SKM-1 treated with dmso at 0.1 percent for 144 hours (cell line): ENCODE data around the gene DOK7.

Source experiments
- DNase-seq: peaks from one replicate; lab custom pipeline; 2025; ENCODE audit not compliant: unreplicated experiment; lab: John Stamatoyannopoulos, UW

The DOK7 gene

DNA sequence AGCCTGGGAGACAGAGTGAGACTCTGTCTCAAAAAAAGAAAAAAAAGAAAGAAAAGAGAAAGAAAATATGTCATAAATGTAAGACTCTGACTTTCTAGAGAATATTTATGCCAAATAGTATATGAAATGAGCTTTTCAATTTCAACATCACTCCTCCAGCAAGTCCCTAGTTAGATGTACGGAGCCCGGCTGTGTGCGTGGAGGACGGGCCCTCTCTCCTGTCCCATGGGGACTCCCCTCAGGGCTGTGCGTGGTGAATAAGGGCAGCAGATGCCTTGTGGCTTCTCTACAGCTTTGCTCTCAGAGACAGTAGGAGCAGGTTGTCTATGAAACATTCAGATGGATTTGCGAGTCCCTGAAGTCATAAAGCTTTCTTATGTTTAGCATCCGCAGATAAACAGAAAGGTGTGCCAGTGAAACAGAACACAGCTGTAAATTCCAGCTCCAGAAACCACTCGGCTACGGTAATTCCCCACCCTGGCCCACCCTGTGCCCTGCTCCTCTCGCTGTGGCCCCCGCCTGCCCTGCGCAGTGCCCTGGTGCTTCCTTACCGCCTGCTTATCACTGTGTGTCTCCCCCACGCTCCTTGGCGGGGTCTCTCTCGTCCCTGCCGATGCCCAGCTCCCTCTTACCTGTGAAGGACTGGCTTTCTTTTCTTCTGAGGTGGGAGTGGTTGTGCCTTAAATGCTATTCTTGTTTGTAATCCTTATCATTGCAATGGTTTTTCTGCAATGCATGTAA is 35.2 kb upstream of the DOK7 start:
- DNase-seq, result no peak

DNA sequence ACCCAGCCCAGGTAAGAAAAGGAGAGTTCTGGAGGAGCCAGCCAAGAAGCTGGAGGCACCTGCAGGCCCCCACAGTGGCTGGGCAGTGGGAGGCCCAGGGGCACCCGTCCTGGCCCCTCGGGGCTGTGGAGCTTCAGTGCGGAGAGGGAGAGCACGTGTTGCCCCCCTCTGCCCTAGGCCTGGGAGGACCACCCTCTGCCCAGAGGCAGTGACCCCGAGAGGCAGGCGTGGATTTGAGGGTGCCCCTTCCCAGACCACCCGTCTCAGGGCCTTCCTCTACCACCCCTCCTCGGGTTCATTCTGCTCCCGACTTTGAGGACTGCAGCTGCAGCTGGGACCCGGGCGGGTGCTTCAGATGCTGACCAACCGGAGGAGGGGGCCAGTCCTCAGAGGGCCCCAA is 33.5 kb upstream of the DOK7 start:
- no peak for DNase-seq

DNA sequence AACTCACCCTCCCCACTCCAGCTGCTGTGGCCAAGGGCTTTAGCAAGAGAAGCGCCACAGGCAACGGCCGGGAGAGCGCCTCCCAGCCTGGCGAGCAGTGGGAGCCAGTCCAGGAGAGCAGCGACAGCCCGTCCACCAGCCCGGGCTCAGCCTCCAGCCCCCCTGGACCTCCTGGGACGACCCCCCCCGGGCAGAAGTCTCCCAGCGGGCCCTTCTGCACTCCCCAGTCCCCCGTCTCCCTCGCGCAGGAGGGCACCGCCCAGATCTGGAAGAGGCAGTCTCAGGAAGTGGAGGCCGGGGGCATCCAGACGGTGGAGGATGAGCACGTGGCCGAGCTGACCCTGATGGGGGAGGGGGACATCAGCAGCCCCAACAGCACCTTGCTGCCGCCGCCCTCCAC is 32.6 kb upstream of the DOK7 start:
- DNase-seq, result no peak

DNA sequence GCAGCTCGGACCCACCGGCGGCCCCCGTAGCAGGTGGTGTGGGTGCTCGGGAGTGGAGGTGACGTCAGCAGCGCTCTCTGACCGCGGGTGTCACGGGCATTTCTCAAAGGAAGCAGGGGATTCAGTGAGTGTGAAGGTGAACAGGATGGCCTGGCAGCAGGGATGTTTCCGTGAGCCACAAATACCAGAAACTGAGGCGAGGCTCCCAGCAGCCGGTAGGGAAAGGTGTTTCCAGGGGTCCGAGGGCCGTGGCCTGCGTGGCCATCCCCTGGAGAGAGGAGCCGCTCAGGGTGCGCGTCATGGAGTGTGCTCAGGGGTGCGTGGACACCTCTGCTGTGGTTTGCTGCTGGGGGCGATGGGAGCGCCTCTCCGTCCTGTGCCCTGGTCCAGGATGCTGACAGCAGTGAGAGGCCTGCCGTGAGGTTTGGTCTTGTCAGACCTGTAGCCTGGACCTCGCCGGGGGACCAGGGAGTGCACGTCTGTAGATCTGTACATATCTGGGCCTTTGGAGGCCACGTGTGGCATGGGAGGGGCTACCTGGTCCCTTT is 31.6 kb upstream of the DOK7 start:
- no peak for DNase-seq

DNA sequence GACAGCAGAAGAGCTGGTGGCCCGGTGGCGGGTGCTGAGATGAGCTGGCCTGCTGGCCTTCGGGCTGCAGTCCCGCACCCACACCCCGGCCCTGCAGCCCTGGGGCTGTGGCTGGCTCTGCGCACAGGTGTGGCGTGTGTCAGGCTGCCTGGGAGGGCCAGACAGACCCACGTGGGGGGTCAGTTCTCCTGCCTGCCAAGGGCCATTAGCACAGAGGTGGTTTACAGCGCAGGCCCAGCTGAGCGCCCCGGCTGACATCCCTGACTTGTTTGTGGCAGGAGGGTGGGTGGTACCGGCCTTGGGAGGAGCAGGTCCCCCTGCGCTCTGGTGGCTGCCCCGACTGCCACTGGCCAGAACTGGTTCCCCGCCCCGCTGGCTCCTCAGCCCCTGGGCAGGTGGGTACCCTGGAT is 30.7 kb upstream of the DOK7 start:
- no peak for DNase-seq

DNA sequence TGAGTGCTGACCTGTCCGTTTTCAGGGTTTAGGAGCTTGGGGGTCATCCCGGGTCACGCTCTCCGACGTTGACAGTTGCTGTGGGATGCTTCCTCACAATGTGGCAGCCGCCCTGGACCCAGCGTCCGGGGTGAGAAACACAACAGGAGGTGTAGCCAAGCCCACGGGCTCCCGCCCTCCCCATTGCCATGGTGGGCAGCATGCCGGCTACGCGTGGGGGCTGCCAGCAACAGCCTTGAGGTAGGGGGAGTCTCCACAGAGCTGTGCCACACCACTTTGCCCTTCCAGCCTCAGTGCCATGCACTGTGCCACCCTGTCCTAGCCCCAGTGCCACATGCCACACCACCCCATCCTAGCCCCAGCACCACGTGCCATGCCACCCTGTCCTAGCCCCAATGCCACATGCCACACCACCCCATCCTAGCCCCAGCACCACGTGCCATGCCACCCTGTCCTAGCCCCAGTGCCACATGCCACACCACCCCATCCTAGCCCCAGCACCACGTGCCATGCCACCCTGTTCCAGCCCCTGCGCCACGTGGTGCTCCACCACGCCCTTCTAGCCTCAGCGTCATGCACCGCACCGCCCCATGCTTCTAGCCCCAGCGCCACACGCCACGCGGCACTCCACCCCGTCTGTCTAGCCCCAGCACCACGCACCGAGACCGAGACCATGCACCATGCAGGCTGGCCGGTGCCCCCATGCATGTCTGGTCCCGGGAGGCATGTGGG is 29.8 kb upstream of the DOK7 start:
- DNase-seq, result no peak

DNA sequence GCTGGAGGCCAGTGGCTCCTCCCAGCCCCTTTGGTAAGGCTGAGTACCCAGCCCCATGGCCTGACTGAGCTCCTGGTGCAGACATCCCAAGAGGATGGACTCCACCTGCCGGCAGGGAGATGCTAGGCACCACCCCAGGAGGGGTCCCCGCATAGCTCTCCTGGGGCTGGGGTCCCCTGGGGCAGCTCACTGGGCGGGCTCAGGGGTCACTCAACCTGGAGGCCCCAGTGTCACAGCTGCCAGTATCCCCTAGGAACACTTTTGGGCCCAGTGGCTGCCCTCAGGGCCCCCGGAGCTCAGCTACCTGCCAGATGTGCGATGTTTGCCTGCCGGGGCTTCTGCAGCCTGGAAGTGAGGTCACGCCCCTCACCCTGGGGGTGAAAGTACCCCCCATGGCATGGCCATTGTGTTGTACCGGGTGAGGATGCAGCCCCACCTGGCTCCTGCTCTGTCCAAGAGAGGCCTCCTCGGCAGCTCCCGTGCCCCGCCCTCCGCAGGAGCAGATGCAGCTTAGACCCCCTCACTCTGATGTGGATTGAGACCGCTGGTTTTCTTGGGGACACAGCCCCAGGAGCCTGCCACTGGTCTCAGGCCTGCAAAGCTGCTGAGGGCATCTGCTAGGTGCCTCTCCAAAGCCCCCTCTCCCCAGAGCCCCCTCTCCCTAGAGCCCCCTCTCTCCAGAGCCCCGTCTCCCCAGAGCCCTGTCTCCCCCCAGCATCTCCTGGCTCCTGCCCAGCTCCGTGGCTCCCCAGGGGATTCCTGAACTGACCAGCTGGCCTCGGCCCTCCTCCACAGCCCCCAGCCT is 28.0 kb upstream of the DOK7 start:
- DNase-seq, result no peak

DNA sequence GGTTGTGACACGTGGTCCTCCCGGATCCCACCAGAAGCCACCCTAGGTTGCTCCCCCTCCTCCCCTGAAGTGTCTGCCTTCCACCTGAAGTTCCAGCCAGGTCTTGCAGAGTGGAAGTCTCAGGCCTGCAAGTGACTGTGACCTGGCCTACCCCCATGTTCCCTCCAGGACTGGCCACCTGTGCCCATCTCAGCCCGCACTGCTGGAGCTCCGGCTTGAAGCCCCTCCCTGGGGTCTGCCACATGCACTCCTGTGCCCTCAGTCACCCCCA is 27.5 kb upstream of the DOK7 start:
- DNase-seq, result no peak

DNA sequence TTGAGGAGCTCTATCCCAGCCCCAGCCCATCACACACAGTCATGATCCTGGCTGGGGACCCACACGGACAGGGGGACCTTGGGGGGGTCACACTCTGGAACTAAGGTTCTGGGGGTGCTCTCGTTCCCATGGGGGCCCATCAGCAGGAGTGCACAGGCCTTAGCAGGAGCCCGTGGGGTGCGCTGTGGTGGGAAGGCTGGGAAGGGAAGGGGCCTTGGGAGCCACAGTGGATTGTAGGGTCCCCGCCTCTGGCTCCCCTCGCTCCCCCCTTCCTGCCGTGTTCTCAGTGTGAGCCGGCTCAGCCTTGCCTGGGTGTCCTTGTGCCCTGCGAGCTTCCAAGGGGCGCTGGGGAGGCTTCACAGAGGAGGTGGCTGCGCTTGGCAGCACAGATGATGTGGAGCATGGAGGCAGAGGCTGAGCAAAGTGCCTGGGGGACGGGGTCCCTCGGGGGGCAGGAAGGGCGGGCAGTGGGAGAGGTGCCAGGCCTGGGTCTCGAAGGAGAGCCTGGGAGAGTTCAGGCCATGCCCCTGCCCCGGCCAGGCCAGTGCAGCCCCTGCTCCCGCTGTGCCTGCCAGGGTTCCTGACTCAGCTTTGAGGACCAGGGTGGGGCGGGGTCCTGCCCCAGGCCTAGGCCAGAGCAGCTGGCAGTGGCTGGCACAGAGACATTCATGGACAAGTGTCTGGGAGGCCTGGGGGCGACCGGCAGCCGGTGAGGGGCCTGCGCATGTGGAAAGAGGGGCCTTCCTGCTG is 26.9 kb upstream of the DOK7 start:
- no peak for DNase-seq

DNA sequence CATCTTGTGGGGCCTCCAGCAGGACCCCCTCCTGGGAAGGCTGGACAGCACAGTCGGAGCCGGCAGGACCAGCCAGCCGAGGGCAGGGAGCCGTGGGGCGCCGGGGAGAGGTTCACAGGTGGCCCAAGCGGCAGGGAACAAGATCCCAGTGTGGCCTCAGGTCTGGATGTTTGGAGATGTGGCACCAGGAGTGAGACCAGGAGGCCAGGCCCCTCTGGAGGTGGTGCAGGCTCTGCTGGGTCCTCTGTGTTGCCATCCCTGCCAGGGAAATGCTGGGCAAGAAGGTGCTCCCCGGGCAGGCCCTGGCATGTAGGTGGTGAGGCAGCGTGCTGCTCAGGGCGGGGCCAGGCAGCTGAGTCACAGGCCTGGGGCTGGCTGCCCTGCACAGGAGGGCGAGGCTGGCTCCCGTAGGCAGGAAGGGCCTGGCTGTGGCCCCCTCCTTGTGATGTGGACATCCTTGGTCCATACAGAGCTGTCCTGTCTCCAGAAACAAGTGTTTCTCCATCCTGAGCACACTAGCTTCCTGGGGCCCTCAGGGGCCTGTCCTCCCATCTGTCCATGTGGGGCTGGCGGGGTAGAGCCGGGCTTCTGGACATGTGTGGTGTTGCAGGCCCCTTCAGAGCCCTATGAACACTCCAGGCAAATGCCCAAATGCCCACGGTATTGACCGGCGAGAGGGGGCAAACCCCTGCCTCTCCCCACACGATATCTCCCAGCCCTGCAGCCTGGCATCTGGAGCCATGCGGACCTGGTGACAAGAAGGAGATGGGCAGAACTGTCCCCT is 26.1 kb upstream of the DOK7 start:
- DNase-seq, result no peak

DNA sequence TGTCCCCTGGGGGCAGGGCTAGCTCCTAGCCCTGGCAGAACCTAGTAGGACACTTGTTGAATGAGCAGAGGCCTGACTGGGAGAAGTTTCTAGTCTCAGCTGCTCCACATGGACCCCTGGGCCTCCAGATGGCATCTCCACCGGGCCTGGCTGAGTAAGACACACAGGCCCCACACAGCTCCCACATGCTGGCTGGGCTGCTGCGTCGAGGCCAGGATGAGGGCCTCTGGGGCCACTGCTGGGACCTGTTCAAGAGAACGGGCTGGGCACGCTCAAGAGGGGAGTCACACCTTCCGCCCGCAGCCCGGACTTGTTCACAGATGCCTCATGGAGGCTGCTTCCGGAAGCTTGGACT is 25.5 kb upstream of the DOK7 start:
- no peak for DNase-seq

DNA sequence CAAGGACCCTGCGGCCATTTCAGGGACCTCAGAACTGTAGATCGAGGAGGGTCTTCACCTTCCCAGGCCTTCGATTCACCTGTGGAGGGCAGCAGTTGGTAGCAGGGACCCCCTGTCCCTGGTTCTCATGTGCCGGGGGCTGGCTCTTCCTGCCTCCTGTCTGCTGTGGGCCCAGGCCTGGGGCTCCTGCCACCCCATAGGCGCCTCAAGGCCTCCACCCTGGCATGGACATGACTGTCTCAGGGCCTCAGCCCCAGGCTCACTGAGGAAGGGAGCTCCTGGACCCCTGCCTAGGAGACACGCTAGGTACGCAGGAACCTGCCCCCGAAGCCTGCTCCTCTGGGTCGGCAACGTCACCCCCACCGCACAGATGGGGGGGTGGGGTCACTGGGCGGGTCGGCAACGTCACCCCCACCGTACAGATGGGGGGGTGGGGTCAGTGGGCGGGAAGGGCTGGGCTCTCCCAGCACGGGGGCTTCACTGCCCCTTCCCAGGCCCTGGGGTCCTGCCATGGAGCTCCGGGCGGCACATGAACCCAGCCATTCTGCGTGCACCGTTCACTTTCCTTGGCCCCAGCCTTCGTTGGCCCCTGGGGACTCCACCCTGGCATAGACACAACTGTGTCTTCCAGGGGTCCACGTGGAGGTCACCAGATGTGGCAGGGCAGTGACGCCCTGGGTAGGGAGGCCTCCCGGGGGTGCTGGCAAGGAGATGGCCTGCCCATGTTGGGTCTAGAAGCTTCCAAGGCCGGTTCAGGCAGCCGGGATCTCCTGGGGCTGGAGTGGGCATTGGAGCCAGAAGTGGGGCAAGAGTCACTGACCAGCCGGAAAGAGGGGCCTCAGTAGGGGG is 24.9 kb upstream of the DOK7 start:
- DNase-seq, result no peak

DNA sequence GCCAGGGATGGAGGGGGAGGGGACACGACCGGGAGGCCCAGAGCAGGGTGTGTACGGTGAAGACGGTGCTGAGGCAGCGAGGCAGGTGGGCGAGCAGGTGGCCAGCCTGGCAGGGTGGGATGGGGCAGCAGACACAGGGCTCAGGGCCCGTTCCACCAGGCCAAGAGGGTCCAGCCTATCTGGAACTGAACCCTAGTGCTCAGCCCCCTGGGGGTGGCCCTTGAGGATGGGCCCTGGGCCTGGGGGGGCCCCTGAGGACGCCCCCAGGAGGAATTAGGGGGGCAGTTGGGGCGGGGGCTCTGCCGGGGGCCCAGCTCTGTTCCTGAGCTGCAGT is 24.3 kb upstream of the DOK7 start:
- no peak for DNase-seq

DNA sequence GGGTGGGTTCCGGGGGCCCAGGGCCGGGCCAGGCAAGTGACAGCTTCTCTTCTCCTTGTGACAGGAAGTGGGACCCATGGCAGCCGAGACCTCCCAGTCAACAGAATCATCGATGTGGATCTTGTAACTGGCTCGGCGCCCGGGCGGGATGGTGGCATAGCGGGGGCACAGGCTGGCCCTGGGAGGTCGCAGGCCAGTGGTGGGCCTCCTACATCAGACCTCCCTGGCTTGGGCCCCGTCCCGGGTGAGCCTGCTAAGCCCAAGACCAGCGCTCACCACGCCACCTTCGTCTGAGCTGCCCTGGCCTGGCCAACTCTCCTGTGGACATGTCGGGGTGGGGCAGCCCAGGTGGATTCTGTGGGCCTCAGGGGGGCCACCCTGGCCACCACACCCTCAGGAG is 23.7 kb upstream of the DOK7 start:
- no peak for DNase-seq

DNA sequence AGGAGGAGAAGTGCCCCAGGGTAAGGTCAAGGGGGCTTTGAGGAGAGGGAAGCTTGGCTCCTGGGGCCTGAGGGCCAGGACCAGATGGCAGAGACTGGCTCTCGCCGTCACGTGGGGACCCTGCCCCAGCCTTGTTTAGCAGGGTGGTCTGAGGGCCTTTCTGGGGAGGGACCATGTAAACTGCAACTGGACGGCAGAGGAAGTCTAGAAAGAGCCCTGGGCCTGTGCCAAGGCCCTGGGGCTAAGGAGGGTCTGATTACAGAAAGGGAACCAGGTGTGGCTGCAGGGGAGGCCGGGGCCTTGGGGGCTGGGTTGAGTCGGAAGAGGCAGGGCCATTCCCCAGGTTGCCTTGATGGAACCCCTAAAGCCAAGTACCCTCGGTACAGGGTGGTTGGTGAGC is 23.1 kb upstream of the DOK7 start:
- DNase-seq, result no peak

DNA sequence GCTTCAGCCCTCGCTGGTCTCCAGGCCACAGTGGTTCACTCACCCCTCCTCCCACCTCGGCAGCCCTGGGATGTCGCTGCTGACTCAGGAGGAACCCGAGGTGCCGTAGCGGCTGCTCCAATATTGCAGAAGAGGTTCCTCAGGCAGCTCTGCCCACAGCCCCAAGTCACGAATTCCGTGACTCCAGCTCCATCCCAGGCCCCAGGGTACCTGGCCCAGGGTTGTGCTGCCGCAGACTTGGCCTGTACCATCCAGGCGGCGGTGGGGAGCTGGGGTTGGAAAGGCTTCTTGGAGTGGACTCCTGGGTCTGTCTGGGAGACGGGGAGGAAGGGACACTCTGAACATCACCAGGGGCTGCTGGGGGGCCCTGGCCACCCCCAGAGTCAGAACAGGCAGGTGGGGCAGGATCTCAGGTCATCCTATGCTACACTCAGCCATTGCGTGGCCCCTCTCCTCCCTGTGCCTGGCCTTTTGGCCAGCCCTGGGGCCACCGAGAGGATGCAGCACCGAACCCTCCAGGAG is 22.1 kb upstream of the DOK7 start:
- peak; percentile 9 for DNase-seq

DNA sequence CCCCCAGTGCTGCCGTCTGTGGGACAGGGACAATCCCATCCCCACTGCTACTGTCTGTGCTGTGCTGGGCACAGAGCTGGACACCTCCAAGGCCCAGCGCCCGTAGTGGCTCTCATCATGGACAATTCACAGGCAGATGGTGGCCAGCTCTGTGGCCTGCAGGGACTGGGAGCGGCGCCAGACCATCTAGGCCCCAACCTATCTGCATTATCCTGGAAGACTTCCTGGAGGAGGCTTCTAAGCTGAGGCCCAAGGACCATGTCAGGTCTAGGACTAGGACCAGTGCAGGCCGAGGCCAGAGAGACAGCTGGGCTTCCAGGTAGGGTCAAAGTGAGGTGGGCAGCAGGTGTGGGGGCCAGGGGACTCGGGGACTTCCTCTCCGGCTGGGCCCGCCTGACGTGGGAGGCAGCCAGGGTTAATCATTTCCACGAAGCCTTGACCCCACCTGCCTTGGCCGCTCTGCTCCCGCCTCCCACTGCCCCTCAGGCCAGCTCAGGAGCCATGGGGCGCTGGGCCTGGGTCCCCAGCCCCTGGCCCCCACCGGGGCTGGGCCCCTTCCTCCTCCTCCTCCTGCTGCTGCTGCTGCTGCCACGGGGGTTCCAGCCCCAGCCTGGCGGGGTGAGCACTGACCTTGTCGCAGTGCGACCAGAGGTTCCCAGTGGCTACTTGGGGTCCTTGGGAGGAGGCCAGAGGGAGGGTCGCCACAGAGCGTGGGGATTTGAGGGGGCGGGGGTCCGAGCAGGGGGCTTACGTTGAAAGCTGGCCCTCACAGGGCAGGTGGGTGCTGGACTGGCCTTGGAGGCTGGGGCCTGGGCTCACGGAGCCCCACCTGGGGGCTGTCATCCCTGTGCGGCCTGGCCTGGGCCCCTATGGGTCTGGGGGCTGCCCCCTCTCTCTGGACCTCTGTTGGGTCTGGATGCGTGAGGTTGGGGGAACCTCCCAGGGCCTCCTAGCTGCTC is 21.3 kb upstream of the DOK7 start, which contains the start of gene HGFAC:
TSS of gene HGFAC (plus strand) at position 468 of the 959 bp plus-strand sequence. CDS start at position 502, 34 bp downstream.
- DNase-seq, result no peak

DNA sequence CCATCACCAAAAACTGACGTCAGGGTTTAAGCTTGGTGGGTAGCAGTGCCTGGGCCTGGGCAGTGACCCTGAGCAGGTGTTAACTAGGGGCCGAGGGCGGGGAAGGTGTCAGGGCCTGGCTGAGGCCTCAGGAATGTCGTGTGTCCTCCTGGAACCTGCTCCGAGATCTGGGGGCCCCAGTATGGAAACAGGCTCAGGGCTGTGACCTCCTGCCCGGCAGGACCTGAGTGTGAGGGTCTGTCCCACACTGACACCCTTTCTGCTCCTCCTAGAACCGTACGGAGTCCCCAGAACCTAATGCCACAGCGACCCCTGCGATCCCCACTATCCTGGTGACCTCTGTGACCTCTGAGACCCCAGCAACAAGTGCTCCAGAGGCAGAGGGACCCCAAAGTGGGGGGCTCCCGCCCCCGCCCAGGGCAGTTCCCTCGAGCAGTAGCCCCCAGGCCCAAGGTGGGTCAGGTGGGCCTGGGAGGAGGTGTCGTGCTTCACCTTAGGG is 20.6 kb upstream of the DOK7 start:
- no peak for DNase-seq
